ENCODE data around the gene PPP1CA. TPM values are rescaled to one million over a fixed set of nuclear protein-coding genes. Genes with fewer than 3 reads are reported as not detected.

Gene PPP1CA
- total RNA-seq, 1 donor from 2014 or later, result 103 TPM

- Mint-ChIP-seq H3K27ac (peak overlapping the region; percentile 16), H3K9me3 (no peaks in the 10 kb centered on the region), H3K4me1 (peaks cover 18% of the 10 kb centered on the region), H3K4me3 (peak overlapping the region; percentile 72), H3K27me3 (ENCODE audit: low read depth) (no peaks in the 10 kb centered on the region), H3K36me3 (peaks cover 2% of the 10 kb centered on the region)
- DNase-seq (ENCODE audit: low spot score in 2 of 2, unreplicated experiment in 2 of 2), result no peak
- TF ChIP-seq CTCF (IDR thresholded peaks at IDR 0.05; ENCODE audit: unreplicated experiment), result no peak
Measured at GRCh38 chr11:67400942-67401494, 640 bp downstream of the PPP1CA start.

GRCh38 chr11:67400251-67400941 is 1.3 kb downstream of the PPP1CA start:
- H3K4me1 Mint-ChIP-seq, result peaks cover 18% of the 10 kb centered on the region
- no peaks in the 10 kb centered on the region for H3K9me3 Mint-ChIP-seq
- peaks cover 2% of the 10 kb centered on the region for H3K36me3 Mint-ChIP-seq
- peak overlapping the region; percentile 72 for H3K4me3 Mint-ChIP-seq
- no peak for TF ChIP-seq CTCF (IDR thresholded peaks at IDR 0.05; ENCODE audit: unreplicated experiment)
- peak overlapping the region; percentile 26 for H3K27ac Mint-ChIP-seq
- H3K27me3 Mint-ChIP-seq (ENCODE audit: low read depth), result no peaks in the 10 kb centered on the region
- DNase-seq (ENCODE audit: low spot score in 2 of 2, unreplicated experiment in 2 of 2), result no peak

- Mint-ChIP-seq H3K4me3 (peak overlapping the region; percentile 11), H3K36me3 (peaks cover 2% of the 10 kb centered on the region), H3K27me3 (ENCODE audit: low read depth) (no peaks in the 10 kb centered on the region), H3K9me3 (no peaks in the 10 kb centered on the region), H3K4me1 (peaks cover 15% of the 10 kb centered on the region), H3K27ac (no peak overlapping the region)
- DNase-seq (ENCODE audit: low spot score in 2 of 2, unreplicated experiment in 2 of 2), result no peak
- TF ChIP-seq CTCF (IDR thresholded peaks at IDR 0.05; ENCODE audit: unreplicated experiment), result no peak
Measured at GRCh38 chr11:67398661-67399563, 2.7 kb downstream of the PPP1CA start.

- Mint-ChIP-seq H3K9me3 (no peaks in the 10 kb centered on the region), H3K4me1 (peaks cover 15% of the 10 kb centered on the region), H3K4me3 (no peak overlapping the region), H3K27me3 (ENCODE audit: low read depth) (no peaks in the 10 kb centered on the region), H3K27ac (no peak overlapping the region), H3K36me3 (peaks cover 2% of the 10 kb centered on the region)
- DNase-seq (ENCODE audit: low spot score in 2 of 2, unreplicated experiment in 2 of 2), result no peak
- no peak for TF ChIP-seq CTCF (IDR thresholded peaks at IDR 0.05; ENCODE audit: unreplicated experiment)
Measured at GRCh38 chr11:67397986-67398660, 3.5 kb downstream of the PPP1CA start.

GRCh38 chr11:67397536-67397935 is 4.1 kb downstream of the PPP1CA start:
- H3K4me1 Mint-ChIP-seq, result peaks cover 18% of the 10 kb centered on the region
- H3K36me3 Mint-ChIP-seq, result peaks cover 2% of the 10 kb centered on the region
- H3K9me3 Mint-ChIP-seq, result no peaks in the 10 kb centered on the region
- no peaks in the 10 kb centered on the region for H3K27me3 Mint-ChIP-seq (ENCODE audit: low read depth)
- no peak overlapping the region for H3K4me3 Mint-ChIP-seq
- no peak overlapping the region for H3K27ac Mint-ChIP-seq
- no peak for TF ChIP-seq CTCF (IDR thresholded peaks at IDR 0.05; ENCODE audit: unreplicated experiment)
- DNase-seq (ENCODE audit: low spot score in 2 of 2, unreplicated experiment in 2 of 2), result no peak

Measured in mesothelial cell of epicardium (in vitro differentiated cells).